Activated T-cell treated with anti-CD3 and anti-CD28 coated beads, Interleukin-2, amount 50 U/mL, for 48 hours (primary cell): ENCODE data around the gene PRPF4.

Experiments
- DNase-seq, 2 experiments: peaks; one replicate each; pipeline ENCODE4 v3.0.0-alpha.2; 2020

PRPF4 gene

GRCh38 chr9:113315231-113315630 lies 39.8 kb downstream of the PRPF4 start:
- DNase-seq, result no peak

- no peak for DNase-seq
Measured at GRCh38 chr9:113316030-113316429, 40.6 kb downstream of the PRPF4 start.

- DNase-seq, result no peak
Measured at GRCh38 chr9:113317777-113318176, 42.3 kb downstream of the PRPF4 start.

DNA sequence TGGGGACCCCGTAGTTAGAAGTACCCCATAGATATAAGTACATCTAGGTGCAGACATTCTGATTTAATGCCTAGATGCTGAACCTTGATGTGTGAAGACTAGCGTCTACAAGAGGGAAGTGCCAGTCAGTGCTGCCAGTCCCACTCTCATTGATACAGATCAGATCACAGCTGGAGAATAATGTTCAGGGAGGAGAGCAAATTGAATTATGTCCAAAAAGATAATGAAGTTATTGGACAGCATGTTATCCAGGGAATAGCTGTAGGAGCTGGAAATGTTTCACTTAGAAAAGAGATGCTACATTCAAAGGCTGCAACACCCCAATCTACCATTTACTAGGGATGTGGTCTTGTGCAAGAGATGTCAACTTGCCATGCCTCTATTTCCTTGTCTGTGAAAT lies 43.6 kb downstream of the PRPF4 start:
- no peak for DNase-seq

- DNase-seq, result no peak
Measured at GRCh38 chr9:113320051-113320450, 44.6 kb downstream of the PRPF4 start.

GRCh38 chr9:113322671-113323070 lies 47.2 kb downstream of the PRPF4 start:
- DNase-seq, result no peak

DNA sequence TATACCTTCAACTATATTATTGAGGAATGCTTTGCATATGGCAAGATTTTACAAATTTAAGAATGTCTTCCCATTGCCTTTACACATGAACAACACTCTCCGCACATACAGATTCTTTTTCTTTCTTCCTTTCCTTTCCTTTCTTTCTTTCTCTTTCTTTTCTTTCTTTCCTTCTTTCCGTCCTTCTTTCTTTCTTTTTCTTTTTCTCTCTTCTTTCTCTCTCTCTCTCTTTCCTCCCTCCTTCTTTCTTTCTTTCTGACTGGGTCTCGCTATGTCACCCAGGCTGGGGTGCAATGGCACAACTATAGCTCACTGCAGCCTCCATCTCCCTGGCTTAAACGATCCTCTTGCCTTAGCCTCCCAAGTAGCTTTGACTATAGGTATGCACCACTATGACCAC lies 50.8 kb downstream of the PRPF4 start:
- DNase-seq, result no peak

GRCh38 chr9:113328045-113328782 lies 52.8 kb downstream of the PRPF4 start:
- DNase-seq, result no peak

- DNase-seq, result no peak
Measured at GRCh38 chr9:113331780-113332179, 56.3 kb downstream of the PRPF4 start.

DNA sequence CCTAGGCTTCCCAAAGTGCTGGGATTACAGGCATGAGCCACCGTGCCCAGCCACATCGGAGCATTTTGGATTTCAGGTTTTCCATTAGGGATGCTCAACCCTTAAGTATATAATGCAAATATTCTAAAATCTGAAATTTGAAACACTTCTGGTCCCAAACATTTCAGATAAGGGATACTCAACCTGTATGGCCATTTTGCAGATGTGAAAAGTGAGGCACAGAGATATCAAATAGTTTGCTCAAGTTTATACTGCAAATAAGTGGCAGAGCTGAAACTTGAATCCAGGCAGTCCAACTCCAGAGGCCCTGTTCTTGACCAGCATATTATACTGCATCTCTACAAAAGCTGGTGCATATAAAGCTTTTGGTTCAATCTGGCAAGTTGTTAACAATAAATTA lies 62.3 kb downstream of the PRPF4 start:
- no peak for DNase-seq

DNA sequence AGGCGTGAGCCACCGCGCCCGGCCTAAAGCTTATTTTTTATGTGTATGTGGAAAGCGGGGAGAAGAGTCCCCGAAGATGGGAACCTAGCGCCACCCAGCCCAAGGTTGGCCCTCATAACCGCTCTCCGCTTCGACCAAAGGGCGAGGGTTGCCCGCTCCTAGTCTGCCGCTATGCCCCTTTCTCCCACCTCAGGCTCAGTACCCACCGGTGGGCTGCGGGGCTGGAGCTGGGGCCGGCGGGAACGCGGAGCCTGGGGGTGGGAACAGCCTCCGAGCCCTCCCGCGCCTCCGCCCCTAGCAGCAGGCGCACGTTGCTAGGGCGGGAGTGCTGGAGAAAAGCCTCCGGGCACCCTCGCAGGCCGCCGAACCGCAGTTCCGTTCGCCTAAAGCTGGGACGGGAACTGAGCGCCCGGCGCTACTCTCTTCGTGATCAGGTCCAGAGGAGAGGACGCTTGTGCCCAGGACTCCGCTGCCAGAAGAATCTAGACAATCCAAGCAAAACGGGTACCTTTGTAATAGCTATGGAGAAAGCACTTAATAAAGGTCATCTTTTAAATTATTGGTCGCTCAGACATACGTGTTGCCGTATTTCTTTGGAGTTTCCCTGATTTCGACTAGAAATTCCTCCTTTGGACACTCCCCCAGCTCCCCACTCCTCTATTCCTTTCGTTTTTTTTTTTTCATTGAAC lies 64.7 kb downstream of the PRPF4 start, which contains the start of gene WDR31:
WDR31 (minus strand) TSS at position 265 of the 689 bp plus-strand sequence. CDS start 8,253 bp downstream, outside the sequence.
- DNase-seq, result peak; percentile 91 to 93

- DNase-seq, result no peak
Measured at GRCh38 chr9:113341712-113342410, 66.4 kb downstream of the PRPF4 start.
